Pancreas (tissue), 10 donors: ENCODE data around the gene E2F1. TPM values are rescaled to one million over a fixed set of nuclear protein-coding genes. Genes with fewer than 3 reads are reported as not detected.
"Not testable (repeated sequence)": the region's sequence is repeated elsewhere in the genome, so short reads cannot be mapped to it uniquely, and the experiment has no call there.

Experiments
- ATAC-seq, 4 donors: fragments of 200-7000 bp; cut with Tn5 transposase; one replicate each; pipeline versions ENCODE4 v1.8.0 to v1.9.1; 2020; ENCODE audit warnings: mild to moderate bottlenecking in 4 of 4, moderate library complexity in 4 of 4
- DNase-seq, 6 donors: peaks; one replicate each; pipeline ENCODE4 v3.0.0-alpha.2; 2020
- FAIRE-seq: peaks from 2 replicates; lab custom pipeline; 2012; peaks lifted over from hg19 to GRCh38; lab: Jason Lieb, UNC
- H3K27ac ChIP-seq, 4 donors: fragments of 200-600 bp; sonication (generic); 1 replicate in 3 of 4; 2 replicates in 1 of 4; pipeline versions ENCODE4 v1.5.0 to v1.8.0; 2020
- H3K27me3 ChIP-seq, 4 donors: fragments of 200-600 bp; one replicate each; pipeline ENCODE4 v1.8.0; 2021
- H3K36me3 ChIP-seq, 3 donors: fragments of 200-600 bp; sonication (generic) in 1 of 3; one replicate each; pipeline versions ENCODE4 v1.5.0 to v1.8.0; 2020 to 2021
- H3K4me1 ChIP-seq, 3 donors: fragments of 200-600 bp; one replicate each; pipeline ENCODE4 v1.8.0; 2021
- H3K4me3 ChIP-seq, 4 donors: fragments of 200-600 bp; sonication (generic) in 2 of 4; one replicate each; pipeline versions ENCODE4 v1.5.0 to v1.8.0; 2020 to 2021
- H3K9me3 ChIP-seq, 4 donors: fragments of 200-600 bp; one replicate each; pipeline ENCODE4 v1.8.0; 2021
- CTCF ChIP-seq, 4 donors: fragments of 200-600 bp; sonication (generic) in 3 of 4; IDR thresholded peaks; one replicate each; pipeline versions ENCODE4 v1.5.0 to v1.8.0; 2021; ENCODE audit warnings: antibody characterized with exemption in 4 of 4
- WGBS, 2 donors: extraction: QIAGEN DNeasy Blood & Tissue Kit; methylation state at CpG; one replicate each; pipeline ENCODE4 v1.1.7; 2013; 5-methylcytosine and 5-hydroxymethylcytosine counted together
- intact Hi-C, 3 donors: fragments of 100-400 bp; cut with DNase I; formaldehyde crosslinking; loops; one replicate each; pipeline versions ENCODE4 v1.11.1 to v1.14.2; 2022
- polyA plus RNA-seq, 2 donors: library from polyadenylated mRNA; stranded (reverse); fragments of 200-250 nt; gene quantifications; one replicate each; pipeline ENCODE4 v1.2.3, GENCODE V29; 2013
- total RNA-seq, 6 donors: library from RNA; stranded (reverse); fragmentation: NEBNext Ultra II Directional in 4 of 6; extraction: Animal tissue kit (Norgen Biotek cat#: 25700) in 4 of 6; gene quantifications; one replicate each; pipeline versions ENCODE4 v1.2.1 to v1.2.4, GENCODE V29; 2021 to 2023
- donor health status: healthy with polysubstance abuse.
- donor health status: DM: no; HTN: no; CAD: no; lungs with moderate emphysema.
- donor health status: DM: no; HTN: no; CAD: no.
- donor health status: control.
- donor health status: control.
- donor health status: Bipolar disorder and iron deficiency.
- donor health status: DM: yes; HTN: yes; CAD: no.
- donor health status: DM: no; HTN: no; CAD: no.
- donor health status: DM: no; HTN: no; CAD: no.
- donor health status: DM: yes; HTN: yes; CAD: no.

Gene E2F1
- total and polyA plus RNA-seq, 8 donors = 0.23 to 0.92 (median 0.60) TPM

- intact Hi-C loops = no loop called here
- Histone ChIP-seq H3K4me1 (peaks cover 11 to 14% (median 13%) of the 10 kb centered on the region in 3 donors), H3K27me3 (no peaks in the 10 kb centered on the region), H3K27ac (no peak overlapping the region), H3K4me3 (no peak overlapping the region), H3K36me3 (peaks cover 0 to 32% (median 13%) of the 10 kb centered on the region in 3 donors), H3K9me3 (no peaks in the 10 kb centered on the region)
- 79 to 85% methylated on average over 4 of the region's 4 CpGs for WGBS, 2 donors
- no peak for TF ChIP-seq CTCF (IDR thresholded peaks at IDR 0.05)
- ATAC-seq = no peak
- FAIRE-seq = no peak
- DNase-seq = no peak
Measured at GRCh38 chr20:33645072-33645358, 41.2 kb downstream of the E2F1 start.

GRCh38 chr20:33644313-33645071 is 41.7 kb downstream of the E2F1 start:
- ATAC-seq (no peak), FAIRE-seq (no peak), DNase-seq (peak in 2 of 6 donors; percentile 8 to 63)
- WGBS, 2 donors = 93 to 96% methylated on average over 28 of the region's 28 CpGs
- TF ChIP-seq CTCF (IDR thresholded peaks at IDR 0.05) = no peak
- Histone ChIP-seq H3K4me1 (peaks cover 11 to 14% (median 13%) of the 10 kb centered on the region in 3 donors), H3K4me3 (no peak overlapping the region), H3K9me3 (no peaks in the 10 kb centered on the region), H3K27ac (no peak overlapping the region), H3K27me3 (no peaks in the 10 kb centered on the region), H3K36me3 (peaks cover 0 to 34% (median 13%) of the 10 kb centered on the region in 3 donors)
- intact Hi-C loops = no loop called here

- no peak for ATAC-seq
- H3K27me3 ChIP-seq = no peaks in the 10 kb centered on the region
- H3K4me1 ChIP-seq = no peaks in the 10 kb centered on the region
- DNase-seq = peak in 1 of 6 donors; percentile 29
- H3K36me3 ChIP-seq = peaks cover 0 to 43% (median 13%) of the 10 kb centered on the region in 3 donors
- H3K9me3 ChIP-seq = no peaks in the 10 kb centered on the region
- intact Hi-C loops = no loop called here
- no peak overlapping the region for H3K4me3 ChIP-seq
- FAIRE-seq = no peak
- no peak for TF ChIP-seq CTCF (IDR thresholded peaks at IDR 0.05)
- H3K27ac ChIP-seq = no peak overlapping the region
- WGBS, 2 donors = 92% methylated on average over 13 of the region's 13 CpGs
Measured at GRCh38 chr20:33640287-33640686, 45.9 kb downstream of the E2F1 start.

- ATAC-seq (no peak), FAIRE-seq (no peak), DNase-seq (no peak)
- intact Hi-C loops = no loop called here
- Histone ChIP-seq H3K4me3 (no peak overlapping the region), H3K27ac (no peak overlapping the region), H3K27me3 (no peaks in the 10 kb centered on the region), H3K36me3 (peaks cover 0 to 29% (median 7%) of the 10 kb centered on the region in 3 donors), H3K4me1 (no peaks in the 10 kb centered on the region), H3K9me3 (no peaks in the 10 kb centered on the region)
- no peak for TF ChIP-seq CTCF (IDR thresholded peaks at IDR 0.05)
- WGBS, 2 donors = 91 to 93% methylated on average over 1 of the region's 1 CpG
Measured at GRCh38 chr20:33636776-33637175, 49.4 kb downstream of the E2F1 start.

GRCh38 chr20:33635341-33635740 is 50.8 kb downstream of the E2F1 start:
- TF ChIP-seq CTCF (IDR thresholded peaks at IDR 0.05) = no peak
- Histone ChIP-seq H3K27me3 (no peaks in the 10 kb centered on the region), H3K27ac (no peak overlapping the region), H3K36me3 (peaks cover 0 to 21% (median 3%) of the 10 kb centered on the region in 3 donors), H3K4me3 (no peak overlapping the region), H3K9me3 (no peaks in the 10 kb centered on the region), H3K4me1 (no peaks in the 10 kb centered on the region)
- DNase-seq (no peak), FAIRE-seq (no peak), ATAC-seq (no peak)
- intact Hi-C loops = no loop called here
- 96 to 98% methylated on average over 3 of the region's 3 CpGs for WGBS, 2 donors

GRCh38 chr20:33631910-33632309 is 54.3 kb downstream of the E2F1 start:
- H3K27me3 ChIP-seq, DNase-seq, intact Hi-C loops, FAIRE-seq, ATAC-seq, H3K4me3 ChIP-seq, H3K4me1 ChIP-seq, H3K9me3 ChIP-seq, H3K27ac ChIP-seq: not testable (repeated sequence)
- WGBS, 2 donors = 73 to 75% methylated on average over 4 of the region's 4 CpGs
- peaks cover 0 to 21% (median 0%) of the 10 kb centered on the region in 3 donors for H3K36me3 ChIP-seq
